ENCODE measurements around the gene ITIH4. TPM values are rescaled to one million over a fixed set of nuclear protein-coding genes. Genes with fewer than 3 reads are reported as not detected.

Gene ITIH4
- total RNA-seq, 2 donors from 2014 or later = 6.0 to 6.2 TPM

GRCh38 chr3:52798978-52799476 is 31.4 kb downstream of the ITIH4 start:
- no peaks in the 10 kb centered on the region for H3K27me3 Mint-ChIP-seq (ENCODE audit: insufficient read depth)
- peak; percentile 85 for TF ChIP-seq CTCF (conservative IDR thresholded peaks at IDR 0.05)
- no peaks in the 10 kb centered on the region for H3K36me3 Mint-ChIP-seq (ENCODE audit: low read depth)
- Histone ChIP-seq H3K27me3 (ENCODE audit: control insufficient read depth, insufficient read depth, low read length, poor library complexity, severe bottlenecking) (no peaks in the 10 kb centered on the region), H3K4me1 (ENCODE audit: control insufficient read depth, insufficient read depth, low read length) (no peaks in the 10 kb centered on the region), H3K36me3 (ENCODE audit: control insufficient read depth, insufficient read depth, low read length) (no peaks in the 10 kb centered on the region), H3K9me3 (ENCODE audit: control insufficient read depth, low read length) (no peaks in the 10 kb centered on the region), H3K27ac (ENCODE audit: low read depth, low read length) (no peak overlapping the region), H3K4me3 (ENCODE audit: low read length) (no peak overlapping the region), H3K9ac (ENCODE audit: extremely low read depth, low read length, poor library complexity, severe bottlenecking) (no peak overlapping the region)
- H3K27ac Mint-ChIP-seq = no peak overlapping the region
- no peaks in the 10 kb centered on the region for H3K4me1 Mint-ChIP-seq
- H3K9me3 Mint-ChIP-seq = no peaks in the 10 kb centered on the region
- peak; percentile 92 for DNase-seq
- no peak overlapping the region for H3K4me3 Mint-ChIP-seq
- 62 to 78% methylated on average over 9 to 14 of the region's 14 CpGs for WGBS, 2 experiments (ENCODE audit: insufficient coverage in 1 of 2, insufficient read length in 1 of 2)

- WGBS, 2 experiments (ENCODE audit: insufficient coverage in 1 of 2, insufficient read length in 1 of 2) = 91 to 96% methylated on average over 4 to 10 of the region's 10 CpGs
These were observed 32.0 kb downstream of the ITIH4 start for GRCh38 chr3:52798376-52798977.

GRCh38 chr3:52796411-52796810 is 34.1 kb downstream of the ITIH4 start:
- H3K27me3 Mint-ChIP-seq (ENCODE audit: insufficient read depth) = no peaks in the 10 kb centered on the region
- 91 to 94% methylated on average over 7 to 9 of the region's 9 CpGs for WGBS, 2 experiments (ENCODE audit: insufficient coverage in 1 of 2, insufficient read length in 1 of 2)
- H3K9me3 Mint-ChIP-seq = no peaks in the 10 kb centered on the region
- no peak for DNase-seq
- Histone ChIP-seq H3K27ac (ENCODE audit: low read depth, low read length) (no peak overlapping the region), H3K36me3 (ENCODE audit: control insufficient read depth, insufficient read depth, low read length) (no peaks in the 10 kb centered on the region), H3K9ac (ENCODE audit: extremely low read depth, low read length, poor library complexity, severe bottlenecking) (no peak overlapping the region), H3K9me3 (ENCODE audit: control insufficient read depth, low read length) (no peaks in the 10 kb centered on the region), H3K4me1 (ENCODE audit: control insufficient read depth, insufficient read depth, low read length) (no peaks in the 10 kb centered on the region), H3K27me3 (ENCODE audit: control insufficient read depth, insufficient read depth, low read length, poor library complexity, severe bottlenecking) (no peaks in the 10 kb centered on the region), H3K4me3 (ENCODE audit: low read length) (no peak overlapping the region)
- no peaks in the 10 kb centered on the region for H3K4me1 Mint-ChIP-seq
- no peak overlapping the region for H3K27ac Mint-ChIP-seq
- no peak overlapping the region for H3K4me3 Mint-ChIP-seq
- H3K36me3 Mint-ChIP-seq (ENCODE audit: low read depth) = no peaks in the 10 kb centered on the region
- TF ChIP-seq CTCF (conservative IDR thresholded peaks at IDR 0.05) = no peak

More at GRCh38 chr3:52798376-52798977, 32.0 kb downstream of the ITIH4 start:
- H3K27me3 Mint-ChIP-seq (ENCODE audit: insufficient read depth) = no peaks in the 10 kb centered on the region
- Histone ChIP-seq H3K27me3 (ENCODE audit: control insufficient read depth, insufficient read depth, low read length, poor library complexity, severe bottlenecking) (no peaks in the 10 kb centered on the region), H3K9ac (ENCODE audit: extremely low read depth, low read length, poor library complexity, severe bottlenecking) (no peak overlapping the region), H3K9me3 (ENCODE audit: control insufficient read depth, low read length) (no peaks in the 10 kb centered on the region), H3K36me3 (ENCODE audit: control insufficient read depth, insufficient read depth, low read length) (no peaks in the 10 kb centered on the region), H3K4me1 (ENCODE audit: control insufficient read depth, insufficient read depth, low read length) (no peaks in the 10 kb centered on the region), H3K4me3 (ENCODE audit: low read length) (no peak overlapping the region), H3K27ac (ENCODE audit: low read depth, low read length) (no peak overlapping the region)
- no peaks in the 10 kb centered on the region for H3K9me3 Mint-ChIP-seq
- no peaks in the 10 kb centered on the region for H3K4me1 Mint-ChIP-seq
- no peak for TF ChIP-seq CTCF (conservative IDR thresholded peaks at IDR 0.05)
- H3K36me3 Mint-ChIP-seq (ENCODE audit: low read depth) = no peaks in the 10 kb centered on the region
- no peak overlapping the region for H3K4me3 Mint-ChIP-seq
- H3K27ac Mint-ChIP-seq = no peak overlapping the region
- no peak for DNase-seq
